ENCODE data around the gene B4GALT2. TPM values are rescaled to one million over a fixed set of nuclear protein-coding genes. Genes with fewer than 3 reads are reported as not detected.

Gene B4GALT2
- total and polyA plus RNA-seq, 9 of the 15 experiments (the other 6 are each of a cell fraction or from before 2014, with no cell fraction given) = 1.3 to 86.8 (median 43.8) TPM

- TF ChIP-seq ARID4B (CRISPR knock-in tag; IDR thresholded peaks at IDR 0.05) = peak; percentile 89
- TF ChIP-seq KLF13 (tag; IDR thresholded peaks at IDR 0.05; ENCODE audit: borderline replicate concordance, low read depth) = peak; percentile 35
- no peak for TF ChIP-seq ZSCAN32 (CRISPR knock-in tag; IDR thresholded peaks at IDR 0.05)
- no peak for TF ChIP-seq ARID2 (IDR thresholded peaks at IDR 0.05)
- TF ChIP-seq CBFA2T2 (conservative IDR thresholded peaks at IDR 0.05) = 0 out of 2 replicates have a peak, but pooled peaks have one; percentile 11
- no peak for TF ChIP-seq HNRNPK (IDR thresholded peaks at IDR 0.05; ENCODE audit: low read depth, low read length, poor library complexity, severe bottlenecking)
- no peak for TF ChIP-seq PHF21A (IDR thresholded peaks at IDR 0.05; ENCODE audit: borderline replicate concordance, low read depth)
- TF ChIP-seq DLX4 (CRISPR knock-in tag; IDR thresholded peaks at IDR 0.05) = no peak
- TF ChIP-seq STAG1 (CRISPR knock-in tag; IDR thresholded peaks at IDR 0.05; ENCODE audit: borderline replicate concordance) = no peak
- no peak for TF ChIP-seq XRCC4 (IDR thresholded peaks at IDR 0.05; ENCODE audit: extremely low read depth, insufficient read depth, insufficient read length)
- no peak for TF ChIP-seq CHD1 (IDR thresholded peaks at IDR 0.05; ENCODE audit: low read length)
- no peak for TF ChIP-seq ZNF444 (CRISPR knock-in tag; IDR thresholded peaks at IDR 0.05)
- no peak for TF ChIP-seq RAD21 (CRISPR knock-in tag; conservative IDR thresholded peaks at IDR 0.05 in 1 of 2, IDR thresholded peaks at IDR 0.05 in 1 of 2)
- TF ChIP-seq ZFP1 (CRISPR knock-in tag; IDR thresholded peaks at IDR 0.05) = no peak
- TF ChIP-seq GMEB1 (CRISPR knock-in tag; IDR thresholded peaks at IDR 0.05) = no peak
- TF ChIP-seq KAT8 (IDR thresholded peaks at IDR 0.05; ENCODE audit: low read depth) = no peak
- TF ChIP-seq TSC22D4 (tag; IDR thresholded peaks at IDR 0.05) = no peak
- TF ChIP-seq CHAMP1 (IDR thresholded peaks at IDR 0.05) = no peak
- 0 out of 2 replicates have a peak, but pooled peaks have one; percentile 22 for TF ChIP-seq TCF3 (CRISPR knock-in tag; IDR thresholded peaks at IDR 0.05)
Measured at GRCh38 chr1:43979528-43980254, 681 bp downstream of the B4GALT2 start (continued).

Data from K562 (cell line).